Neural cell (in vitro differentiated cells): ENCODE results near the gene TMOD1.

Experiments
- CTCF ChIP-seq: fragments of 450-650 bp; IDR thresholded peaks from 2 replicates; pipeline ENCODE4 v1.5.1; 2014; ENCODE audit warnings: antibody characterized with exemption, mild to moderate bottlenecking, moderate library complexity; ENCODE audit not compliant: poor library complexity, severe bottlenecking
- EZH2 ChIP-seq: fragments of 200-600, 300-800 bp; shearing (Covaris generic), sonication (generic); IDR thresholded peaks from 2 replicates; pipeline ENCODE4 v1.6.1; 2014; ENCODE audit warnings: antibody characterized with exemption, low read length, borderline replicate concordance, mild to moderate bottlenecking; ENCODE audit not compliant: insufficient read depth, poor library complexity, severe bottlenecking
- POLR2AphosphoS5 ChIP-seq: IDR thresholded peaks from 2 replicates; pipeline ENCODE4 v1.6.1; 2012
- TAF1 ChIP-seq: IDR thresholded peaks from 2 replicates; pipeline ENCODE4 v1.6.1; 2012; ENCODE audit warnings: low read depth

GRCh38 chr9:97636903-97637302, 135.4 kb downstream of the TMOD1 start:
- no peak for TF ChIP-seq EZH2
- no peak for TF ChIP-seq CTCF
- TF ChIP-seq TAF1 = no peak
- no peak for TF ChIP-seq POLR2AphosphoS5
